HepG2 (cell line): ENCODE results near the gene SLC16A13. TPM values are rescaled to one million over a fixed set of nuclear protein-coding genes. Genes with fewer than 3 reads are reported as not detected.
A peak's percentile ranks its signal among the peaks of the same experiment; 100 is the strongest.

Experiments used
- ATAC-seq: fragments of 200-7000 bp; cut with Tn5 transposase; 3 replicates; pipeline ENCODE4 v1.9.1; 2020; ENCODE audit warnings: mild to moderate bottlenecking, moderate library complexity
- BruUV-seq: library from RNA; stranded (reverse); fragments of 400-500 nt; replicated peaks from 2 replicates; lab custom pipeline; 2021; lab: Mats Ljungman, UMichigan
- CTCF ChIA-PET: fragments of 300-600 bp; formaldehyde crosslinking; extraction: SDS; loops from one replicate; lab custom pipeline; 2021; ENCODE audit warnings: low total read pairs, inconsistent platforms, low intra/inter-chr PET ratio; lab: Yijun Ruan, JAX
- POLR2A ChIA-PET: fragments of 350-600 bp; sonication (Branson Sonifier 250); formaldehyde crosslinking; loops from one replicate; lab custom pipeline; 2020; ENCODE audit warnings: antibody characterized with exemption, inconsistent platforms; lab: Yijun Ruan, JAX
- DNase-seq: peaks from one replicate; pipeline ENCODE4 v3.0.0-alpha.2; 2015; ENCODE audit warnings: low spot score
- FAIRE-seq: peaks from 3 replicates; lab custom pipeline; 2011; peaks lifted over from hg19 to GRCh38; lab: Jason Lieb, UNC
- H2AFZ ChIP-seq: one replicate; pipeline ENCODE4 v1.6.1; 2011; ENCODE audit warnings: low read length, inconsistent platforms
- H3K27ac ChIP-seq: fragments of 300-600 bp; 3 replicates; pipeline ENCODE4 v1.8.0; 2011; ENCODE audit warnings: mixed run types, mild to moderate bottlenecking, mixed read lengths, low read length, inconsistent platforms; ENCODE audit not compliant: insufficient read depth; ENCODE audit errors: extremely low read length
- H3K27me3 ChIP-seq, 2 experiments: fragments of 200-600 bp in 1 of 2; 2 replicates in 1 of 2; 3 replicates in 1 of 2; pipeline versions ENCODE4 v1.6.0 to v1.8.0; 2011; ENCODE audit warnings: low read length in 2 of 2, mild to moderate bottlenecking in 2 of 2, moderate library complexity in 2 of 2, inconsistent platforms in 1 of 2; ENCODE audit not compliant: insufficient read depth in 2 of 2, control insufficient read depth in 1 of 2
- H3K36me3 ChIP-seq, 2 experiments: fragments of 200-600 bp in 1 of 2; replicated peaks in 1 of 2; 2 replicates in 1 of 2; 3 replicates in 1 of 2; pipeline versions ENCODE4 v1.5.1 to v1.8.0; 2011; ENCODE audit warnings: low read length in 2 of 2, inconsistent platforms in 1 of 2; ENCODE audit not compliant: insufficient read depth in 2 of 2, control insufficient read depth in 1 of 2
- H3K4me1 ChIP-seq: 2 replicates; pipeline ENCODE4 v1.5.1; 2012; ENCODE audit warnings: low read length, inconsistent platforms; ENCODE audit not compliant: insufficient read depth
- H3K4me2 ChIP-seq: 2 replicates; pipeline ENCODE4 v1.6.0; 2011; ENCODE audit warnings: low read depth, low read length, inconsistent platforms
- H3K4me3 ChIP-seq, 3 experiments: fragments of 200-600 bp in 1 of 3; sonication (generic), shearing (Covaris generic) in 1 of 3; replicated peaks in 1 of 3; 2 replicates each; pipeline ENCODE4 v1.5.1; 2011 to 2016; ENCODE audit warnings: low read length in 3 of 3, inconsistent platforms in 2 of 3, low read depth in 2 of 3, mild to moderate bottlenecking in 2 of 3, control low read depth in 1 of 3, mixed read lengths in 1 of 3; ENCODE audit not compliant: insufficient read depth in 1 of 3
- H3K79me2 ChIP-seq: one replicate; pipeline ENCODE4 v1.6.1; 2011; ENCODE audit warnings: low read length, inconsistent platforms; ENCODE audit not compliant: insufficient read depth
- H3K9ac ChIP-seq: 2 replicates; pipeline ENCODE4 v1.6.0; 2011; ENCODE audit warnings: mild to moderate bottlenecking, low read depth, low read length, inconsistent platforms; ENCODE audit not compliant: insufficient read depth
- H3K9me3 ChIP-seq: 2 replicates; pipeline ENCODE4 v1.5.1; 2012; ENCODE audit warnings: mild to moderate bottlenecking, low read length
- H4K20me1 ChIP-seq: 2 replicates; pipeline ENCODE4 v1.6.0; 2011; ENCODE audit warnings: inconsistent platforms, mild to moderate bottlenecking, low read length, moderate library complexity; ENCODE audit not compliant: insufficient read depth
- E2F5 ChIP-seq: sonication (generic); formaldehyde crosslinking; conservative IDR thresholded peaks from 2 replicates; pipeline ENCODE4 v1.4.0; 2020; ENCODE audit warnings: missing genetic modification reagents
- KDM5B ChIP-seq: sonication (generic); formaldehyde crosslinking; IDR thresholded peaks from 2 replicates; pipeline ENCODE4 v1.4.0; 2020; ENCODE audit warnings: missing genetic modification reagents, mild to moderate bottlenecking, borderline replicate concordance
- LBX2 ChIP-seq: sonication (generic); formaldehyde crosslinking; IDR thresholded peaks from 2 replicates; pipeline ENCODE4 v1.5.0; 2020; ENCODE audit warnings: missing genetic modification reagents, mild to moderate bottlenecking, borderline replicate concordance
- YY1 ChIP-seq: IDR thresholded peaks from 2 replicates; pipeline ENCODE4 v1.6.1; 2011; ENCODE audit warnings: low read length, low read depth, moderate library complexity, mild to moderate bottlenecking; ENCODE audit not compliant: insufficient read depth, insufficient replicate concordance
- ZNF207 ChIP-seq: fragments of 450-650 bp; IDR thresholded peaks from 2 replicates; pipeline ENCODE4 v1.6.1; 2016; ENCODE audit warnings: antibody characterized with exemption, borderline replicate concordance
- ZNF501 ChIP-seq: sonication (generic); formaldehyde crosslinking; IDR thresholded peaks from 2 replicates; pipeline ENCODE4 v1.5.1; 2020; ENCODE audit warnings: mild to moderate bottlenecking, moderate library complexity, missing genetic modification reagents
- WGBS: methylation state at CpG from one replicate; pipeline ENCODE4 v1.1.6; 2017; ENCODE audit warnings: low lambda C conversion rate; 5-methylcytosine and 5-hydroxymethylcytosine counted together
- in situ Hi-C: cut with HindIII; loops from 2 replicates; pipeline ENCODE4 v1.10.0; 2017; ENCODE audit warnings: low pct_unique_long_range_greater_than_20kb; ENCODE audit not compliant: extremely low pct_ligation_motif_present
- intact Hi-C: fragments of 100-400 bp; cut with micrococcal nuclease; formaldehyde crosslinking; loops from one replicate; pipeline ENCODE4 v1.10.0; 2022; ENCODE audit not compliant: unreplicated experiment
- polyA plus RNA-seq, 8 experiments: library from polyadenylated mRNA; depleted of rRNA in 3 of 8; stranded (reverse) in 7 of 8; unstranded in 1 of 8; fragments of >200 nt; fragmentation: Illumina TruSeq in 4 of 8; extraction: Trizol in 4 of 8; gene quantifications; 2 replicates each; pipeline versions ENCODE4 v1.2.1 to v1.2.3, GENCODE V29; 2011 to 2016; ENCODE audit warnings: low read depth in 4 of 8, missing spikeins in 1 of 8, mixed read lengths in 1 of 8; ENCODE audit not compliant: insufficient read depth in 1 of 8
- total RNA-seq, 5 experiments: library from RNA; depleted of rRNA; stranded (reverse); fragments of >200 nt; fragmentation: Illumina TruSeq; extraction: Trizol; gene quantifications; 2 replicates each; pipeline ENCODE4 v1.2.3, GENCODE V29; 2016; ENCODE audit warnings: low read depth in 1 of 5

SLC16A13 gene
- total and polyA plus RNA-seq, 2 of the 13 experiments (the other 11 are each of a cell fraction or from before 2014, with no cell fraction given): 2.2 to 3.0 TPM

GRCh38 chr17:7019367-7019766 is 16.4 kb upstream of the SLC16A13 start:
- no peak overlapping the region for H2AFZ ChIP-seq
- H3K4me3 ChIP-seq: peak overlapping the region in 1 of 3 experiments; percentile 74; a peak in 2 of 6 replicates
- intact Hi-C loops (no loop called here), in situ Hi-C loops (loop anchor here (10.0 kb wide), 1 partner anchor 355 kb away; no protein-coding TSS in a partner anchor)
- BruUV-seq: no TSS peak
- H3K9me3 ChIP-seq: no peaks in the 10 kb centered on the region
- 63% methylated on average over 5 of the region's 10 CpGs for WGBS
- no peak for ATAC-seq
- FAIRE-seq: no peak
- CTCF ChIA-PET: no interaction called here
- H3K36me3 ChIP-seq: no peaks in the 10 kb centered on the region; a peak in 1 of 5 replicates
- peak overlapping the region; percentile 86 for H3K4me2 ChIP-seq
- H3K79me2 ChIP-seq: no peaks in the 10 kb centered on the region
- H4K20me1 ChIP-seq: no peaks in the 10 kb centered on the region
- TF ChIP-seq KDM5B (no peak), YY1 (no peak), ZNF207 (no peak), ZNF501 (CRISPR knock-in tag) (no peak), E2F5 (CRISPR knock-in tag) (no peak), LBX2 (no peak)
- 0 out of 2 replicates have a peak overlapping the region, but pooled peaks have one; percentile 58 for H3K9ac ChIP-seq
- H3K27me3 ChIP-seq: peaks cover 0 to 6% of the 10 kb centered on the region in 2 experiments; a peak in 4 of 5 replicates
- DNase-seq: no peak
- POLR2A ChIA-PET: interaction anchor here (1.4 kb wide), 1 partner anchor 16 kb away, joined by 12 read pairs; the partner anchor contains the start of gene SLC16A13
- peaks cover 46% of the 10 kb centered on the region for H3K4me1 ChIP-seq
- H3K27ac ChIP-seq: no peak overlapping the region
